Tibial nerve (tissue), 4 donors: ENCODE results near the gene NKAIN4. TPM values are rescaled to one million over a fixed set of nuclear protein-coding genes. Genes with fewer than 3 reads are reported as not detected.

ENCODE experiments used
- DNase-seq, 2 donors: peaks; one replicate each; pipeline ENCODE4 v3.0.0-alpha.2; 2019; ENCODE audit warnings: low spot score in 2 of 2
- H3K27ac ChIP-seq, 4 donors: fragments of 200-600 bp; sonication (generic) in 3 of 4; one replicate each; pipeline ENCODE4 v1.5.1; 2017 to 2019; ENCODE audit warnings: mild to moderate bottlenecking in 1 of 4
- H3K27me3 ChIP-seq, 2 donors: fragments of 200-600 bp; sonication (generic) in 1 of 2; one replicate each; pipeline versions ENCODE4 v1.5.1 to v1.6.0; 2017 to 2019
- H3K36me3 ChIP-seq, 3 donors: fragments of 200-600 bp; sonication (generic); one replicate each; pipeline ENCODE4 v1.5.1; 2018 to 2019
- H3K4me1 ChIP-seq, 4 donors: fragments of 200-600 bp; sonication (generic) in 3 of 4; one replicate each; pipeline ENCODE4 v1.5.1; 2017 to 2019
- H3K4me3 ChIP-seq, 4 donors: fragments of 200-600 bp; sonication (generic) in 3 of 4; one replicate each; pipeline ENCODE4 v1.5.1; 2017 to 2019; ENCODE audit warnings: mild to moderate bottlenecking in 1 of 4, moderate library complexity in 1 of 4
- H3K9me3 ChIP-seq, 4 donors: fragments of 200-600 bp; sonication (generic) in 3 of 4; one replicate each; pipeline ENCODE4 v1.5.1; 2017 to 2019
- CTCF ChIP-seq, 5 experiments: fragments of 200-600 bp in 3 of 5; fragments of 450-650 bp in 2 of 5; sonication (generic) in 3 of 5; IDR thresholded peaks; one replicate each; pipeline ENCODE4 v1.5.1; 2016 to 2019; ENCODE audit warnings: antibody characterized with exemption in 5 of 5, mild to moderate bottlenecking in 3 of 5, moderate library complexity in 2 of 5
- EP300 ChIP-seq, 2 donors: sonication (generic); formaldehyde crosslinking; IDR thresholded peaks; one replicate each; pipeline ENCODE4 v1.6.1; 2017; ENCODE audit warnings: antibody characterized with exemption in 2 of 2, mild to moderate bottlenecking in 1 of 2
- POLR2A ChIP-seq, 2 donors: fragments of 450-650 bp; IDR thresholded peaks; one replicate each; pipeline ENCODE4 v1.6.1; 2017; ENCODE audit warnings: antibody characterized with exemption in 2 of 2, mild to moderate bottlenecking in 2 of 2, moderate library complexity in 2 of 2
- WGBS, 2 donors: methylation state at CpG; one replicate each; pipeline ENCODE4 v1.1.5; 2018; 5-methylcytosine and 5-hydroxymethylcytosine counted together
- total RNA-seq, 4 donors: library from RNA; depleted of rRNA; stranded (reverse); fragments of >200 nt; gene quantifications; one replicate each; pipeline ENCODE4 v1.1.0, GENCODE V29; 2016

Gene NKAIN4
- total RNA-seq, 4 donors from 2014 or later: 1.2 to 7.2 (median 3.1) TPM

- Histone ChIP-seq H3K27me3 (peaks cover 0 to 4% of the 10 kb centered on the region in 2 donors), H3K4me1 (peaks cover 0 to 16% (median 12%) of the 10 kb centered on the region in 4 donors), H3K36me3 (no peaks in the 10 kb centered on the region), H3K4me3 (no peak overlapping the region), H3K9me3 (no peaks in the 10 kb centered on the region), H3K27ac (no peak overlapping the region)
- WGBS, 2 donors: 75% methylated on average over 7 to 8 of the region's 8 CpGs
- TF ChIP-seq POLR2A (IDR thresholded peaks at IDR 0.05): no peak
- TF ChIP-seq CTCF (IDR thresholded peaks at IDR 0.05): no peak
- TF ChIP-seq EP300 (IDR thresholded peaks at IDR 0.05): no peak
- no peak for DNase-seq
Observed at GRCh38 chr20:63219447-63219821, 34.8 kb downstream of the NKAIN4 start.

GRCh38 chr20:63218701-63219446, 35.4 kb downstream of the NKAIN4 start:
- Histone ChIP-seq H3K36me3 (peaks cover 0 to 5% (median 0%) of the 10 kb centered on the region in 3 donors), H3K4me3 (no peak overlapping the region), H3K27ac (no peak overlapping the region), H3K4me1 (peaks cover 0 to 20% (median 13%) of the 10 kb centered on the region in 4 donors), H3K9me3 (no peaks in the 10 kb centered on the region), H3K27me3 (peaks cover 0 to 4% of the 10 kb centered on the region in 2 donors)
- no peak for DNase-seq
- 81 to 85% methylated on average over 11 to 12 of the region's 13 CpGs for WGBS, 2 donors
- TF ChIP-seq POLR2A (IDR thresholded peaks at IDR 0.05) (no peak), CTCF (IDR thresholded peaks at IDR 0.05) (no peak), EP300 (IDR thresholded peaks at IDR 0.05) (no peak)

- no peak for DNase-seq
- TF ChIP-seq POLR2A (IDR thresholded peaks at IDR 0.05) (no peak), CTCF (IDR thresholded peaks at IDR 0.05) (no peak), EP300 (IDR thresholded peaks at IDR 0.05) (no peak)
- no peak overlapping the region for H3K27ac ChIP-seq
- H3K36me3 ChIP-seq: peaks cover 0 to 15% (median 3%) of the 10 kb centered on the region in 3 donors
- 85% methylated on average over 7 of the region's 7 CpGs for WGBS, 2 donors
- no peaks in the 10 kb centered on the region for H3K9me3 ChIP-seq
- H3K4me1 ChIP-seq: peaks cover 0 to 32% (median 16%) of the 10 kb centered on the region in 4 donors
- H3K4me3 ChIP-seq: no peak overlapping the region
- no peaks in the 10 kb centered on the region for H3K27me3 ChIP-seq
Observed at GRCh38 chr20:63217706-63218105, 36.6 kb downstream of the NKAIN4 start.

- peak overlapping the region; percentile 55 to 90 (median 82) for H3K27ac ChIP-seq
- no peak for DNase-seq
Observed at GRCh38 chr20:63216849-63217471, 37.3 kb downstream of the NKAIN4 start.

More at GRCh38 chr20:63216849-63217471, 37.3 kb downstream of the NKAIN4 start:
- Histone ChIP-seq H3K4me1 (peaks cover 0 to 40% (median 19%) of the 10 kb centered on the region in 4 donors), H3K9me3 (no peaks in the 10 kb centered on the region), H3K36me3 (peaks cover 0 to 23% (median 7%) of the 10 kb centered on the region in 3 donors), H3K4me3 (peak overlapping the region; percentile 64 to 98 (median 72)), H3K27me3 (no peaks in the 10 kb centered on the region)
- WGBS, 2 donors: 76 to 78% methylated on average over 13 of the region's 13 CpGs
- TF ChIP-seq POLR2A (IDR thresholded peaks at IDR 0.05) (no peak), CTCF (IDR thresholded peaks at IDR 0.05) (no peak)
